K562 (cell line): ENCODE results near the gene GPR78. TPM values are rescaled to one million over a fixed set of nuclear protein-coding genes. Genes with fewer than 3 reads are reported as not detected.

ENCODE experiments used
- ATAC-seq: fragments of 200-7000 bp; cut with Tn5 transposase; 3 replicates; pipeline ENCODE4 v1.9.1; 2020; ENCODE audit warnings: moderate library complexity
- BruUV-seq: library from RNA; stranded (reverse); fragments of 400-500 nt; replicated peaks from 2 replicates; lab custom pipeline; 2021; lab: Mats Ljungman, UMichigan
- CTCF ChIA-PET: fragments of 300-600 bp; formaldehyde crosslinking; extraction: SDS; loops from one replicate; lab custom pipeline; 2021; ENCODE audit warnings: low intra/inter-chr PET ratio; lab: Yijun Ruan, JAX
- POLR2A ChIA-PET: fragments of 300-600, 350-650 bp; sonication (Branson Sonifier 250); formaldehyde crosslinking; extraction: SDS; loops from one replicate; lab custom pipeline; 2021; ENCODE audit warnings: antibody characterized with exemption, inconsistent platforms; lab: Yijun Ruan, JAX
- DNase-seq, 4 experiments: peaks; one replicate each; pipeline versions ENCODE4 v3.0.0 to v3.0.0-alpha.2; 2011 to 2018; ENCODE audit warnings: low spot score in 3 of 4, mixed read lengths in 3 of 4; ENCODE audit errors: extremely low read depth in 1 of 4
- FAIRE-seq: peaks from 2 replicates; lab custom pipeline; 2011; peaks lifted over from hg19 to GRCh38; lab: Jason Lieb, UNC
- H2AFZ ChIP-seq: 2 replicates; pipeline ENCODE4 v1.6.0; 2011; ENCODE audit warnings: low read depth, low read length, control low read depth, inconsistent platforms
- H3K27ac ChIP-seq: fragments of 200-600 bp; 3 replicates; pipeline ENCODE4 v1.8.0; 2011; ENCODE audit warnings: low read depth, mild to moderate bottlenecking, control low read depth, inconsistent platforms, low read length, moderate library complexity, mixed read lengths; ENCODE audit errors: extremely low read depth
- H3K27me3 ChIP-seq, 2 experiments: fragments of 300-600 bp in 1 of 2; 2 replicates in 1 of 2; 3 replicates in 1 of 2; pipeline versions ENCODE4 v1.6.0 to v1.8.0; 2011; ENCODE audit warnings: inconsistent platforms in 2 of 2, low read length in 2 of 2, mild to moderate bottlenecking in 1 of 2, mixed read lengths in 1 of 2, moderate library complexity in 1 of 2; ENCODE audit not compliant: control insufficient read depth in 2 of 2, insufficient read depth in 2 of 2
- H3K36me3 ChIP-seq: fragments of 300-600 bp; 3 replicates; pipeline ENCODE4 v1.8.0; 2011; ENCODE audit warnings: mild to moderate bottlenecking, low read length, inconsistent platforms; ENCODE audit not compliant: control insufficient read depth, insufficient read depth
- H3K4me1 ChIP-seq, 2 experiments: fragments of 200-600 bp in 1 of 2; replicated peaks in 1 of 2; 2 replicates in 1 of 2; 3 replicates in 1 of 2; pipeline versions ENCODE4 v1.5.1 to v1.8.0; 2011; ENCODE audit warnings: inconsistent platforms in 2 of 2, low read length in 2 of 2, mild to moderate bottlenecking in 1 of 2, mixed read lengths in 1 of 2, moderate library complexity in 1 of 2; ENCODE audit not compliant: control insufficient read depth in 2 of 2, insufficient read depth in 2 of 2
- H3K4me2 ChIP-seq: 2 replicates; pipeline ENCODE4 v1.6.1; 2011; ENCODE audit warnings: low read length, control low read depth, inconsistent platforms, mixed read lengths; ENCODE audit not compliant: insufficient read depth
- H3K4me3 ChIP-seq: fragments of 200-600 bp; sonication (generic), shearing (Covaris generic); 2 replicates; pipeline ENCODE4 v1.5.1; 2016; ENCODE audit warnings: control low read depth, inconsistent platforms
- H3K79me2 ChIP-seq: fragments of 200-600 bp; 3 replicates; pipeline ENCODE4 v1.8.0; 2011; ENCODE audit warnings: low read length, inconsistent platforms; ENCODE audit not compliant: control insufficient read depth, insufficient read depth
- H3K9ac ChIP-seq, 2 experiments: 2 replicates each; pipeline versions ENCODE4 v1.6.0 to v1.6.1; 2011; ENCODE audit warnings: low read depth in 2 of 2, low read length in 2 of 2, control low read depth in 1 of 2, inconsistent platforms in 1 of 2, mild to moderate bottlenecking in 1 of 2, mixed read lengths in 1 of 2; ENCODE audit not compliant: insufficient read depth in 1 of 2
- H3K9me1 ChIP-seq: one replicate; pipeline ENCODE4 v1.6.0; 2011; ENCODE audit warnings: inconsistent platforms, mild to moderate bottlenecking, low read length, moderate library complexity; ENCODE audit not compliant: control insufficient read depth, insufficient read depth
- H3K9me3 ChIP-seq: replicated peaks from 2 replicates; pipeline ENCODE4 v1.5.1; 2011; ENCODE audit warnings: low read depth, low read length, inconsistent platforms; ENCODE audit not compliant: control insufficient read depth, insufficient read depth
- H4K20me1 ChIP-seq: replicated peaks from 2 replicates; pipeline ENCODE4 v1.6.1; 2011; ENCODE audit warnings: low read length, inconsistent platforms, mixed read lengths; ENCODE audit not compliant: control insufficient read depth, insufficient read depth
- ATF7 ChIP-seq: fragments of 450-650 bp; IDR thresholded peaks from 2 replicates; pipeline ENCODE4 v1.7.1; 2014; ENCODE audit warnings: mild to moderate bottlenecking, moderate library complexity
- FOXO4 ChIP-seq: fragments of 450-650 bp; formaldehyde crosslinking; IDR thresholded peaks from 2 replicates; pipeline ENCODE4 v1.4.0; 2020; ENCODE audit warnings: mild to moderate bottlenecking, moderate library complexity
- NCOR1 ChIP-seq: fragments of 450-650 bp; IDR thresholded peaks from 2 replicates; pipeline ENCODE4 v1.6.1; 2016; ENCODE audit warnings: mild to moderate bottlenecking, moderate library complexity
- NKRF ChIP-seq: fragments of 450-650 bp; IDR thresholded peaks from 2 replicates; pipeline ENCODE4 v1.6.1; 2016; ENCODE audit warnings: borderline replicate concordance
- PREB ChIP-seq: sonication (generic); formaldehyde crosslinking; IDR thresholded peaks from 2 replicates; pipeline ENCODE4 v1.8.1; 2023; ENCODE audit warnings: mild to moderate bottlenecking, missing genetic modification reagents
- SFPQ ChIP-seq: fragments of 200-400 bp; formaldehyde crosslinking; IDR thresholded peaks from 2 replicates; pipeline ENCODE4 v1.6.1; 2017; ENCODE audit warnings: mild to moderate bottlenecking, low read depth, low read length, moderate library complexity
- SMAD1 ChIP-seq: fragments of 150-350 bp; IDR thresholded peaks from 2 replicates; pipeline ENCODE4 v1.6.1; 2014; ENCODE audit warnings: low read length, low read depth; ENCODE audit not compliant: partially characterized antibody
- SMAD4 ChIP-seq: fragments of 250-450 bp; sonication (Bioruptor Pico); conservative IDR thresholded peaks from 2 replicates; pipeline ENCODE4 v1.8.0; 2021; ENCODE audit warnings: inconsistent platforms, mild to moderate bottlenecking, moderate library complexity
- ZFX ChIP-seq: sonication (generic); formaldehyde crosslinking; IDR thresholded peaks from 2 replicates; pipeline ENCODE4 v1.8.0; 2022; ENCODE audit warnings: mild to moderate bottlenecking, missing genetic modification reagents, moderate library complexity
- ZNF124 ChIP-seq: sonication (generic); formaldehyde crosslinking; IDR thresholded peaks from 2 replicates; pipeline ENCODE4 v1.8.1; 2022; ENCODE audit warnings: missing genetic modification reagents
- ZNF175 ChIP-seq: fragments of 200-800 bp; sonication (Bioruptor generic); IDR thresholded peaks from 2 replicates; pipeline ENCODE4 v1.6.1; 2016; ENCODE audit warnings: low read depth, mild to moderate bottlenecking, missing genetic modification characterization, missing compliant biosample characterization
- WGBS: fragments of 100-300 bp; shearing (Covaris generic); methylation state at CpG from one replicate; pipeline ENCODE4 v1.1.6; 2016; ENCODE audit warnings: low coverage, mixed read lengths; ENCODE audit not compliant: insufficient coverage; ENCODE audit errors: missing lambda C conversion rate; 5-methylcytosine and 5-hydroxymethylcytosine counted together
- in situ Hi-C: fragments of 300-500 bp; cut with MboI; formaldehyde crosslinking; loops from 4 replicates; pipeline ENCODE4 v1.15.0; 2018; ENCODE audit warnings: inconsistent platforms, mixed read lengths
- intact Hi-C: fragments of 100-400 bp; cut with micrococcal nuclease; formaldehyde crosslinking; loops from 2 replicates; pipeline ENCODE4 v1.14.2; 2022
- polyA plus RNA-seq, 8 experiments: library from polyadenylated mRNA; depleted of rRNA in 4 of 8; stranded (reverse) in 5 of 8; unstranded in 3 of 8; fragments of >200 nt; fragmentation: Nextera tagmentation in 2 of 8; fragmentation: Illumina TruSeq in 1 of 8; extraction: Ambion mirVana in 2 of 8; extraction: Trizol in 1 of 8; gene quantifications; 2 replicates each; pipeline versions ENCODE4 v1.2.1 to v1.2.3, GENCODE V29; 2011 to 2014; ENCODE audit warnings: inconsistent platforms in 1 of 8, missing spikeins in 1 of 8
- total RNA-seq, 7 experiments: library from RNA; depleted of rRNA in 6 of 7; stranded (reverse); fragments of >200 nt in 6 of 7; fragmentation: Illumina TruSeq in 2 of 7; extraction: Trizol in 2 of 7; gene quantifications; 2 replicates each; pipeline versions ENCODE4 v1.2.1 to v1.2.3, GENCODE V29; 2011 to 2021; ENCODE audit warnings: low replicate concordance in 1 of 7

GPR78 gene
- total and polyA plus RNA-seq, 9 of the 15 experiments (the other 6 are each of a cell fraction or from before 2014, with no cell fraction given) = 0.04 to 0.13 (median 0.07) TPM; not detected in 4

GRCh38 chr4:8586671-8587468, 6.7 kb downstream of the GPR78 start (continued):
- no peak for TF ChIP-seq FOXO4 (CRISPR knock-in tag)
- TF ChIP-seq ATF7 = no peak
- TF ChIP-seq NCOR1 = no peak

- CTCF ChIA-PET = no interaction called here
- Histone ChIP-seq H3K79me2 (no peaks in the 10 kb centered on the region), H3K4me3 (no peak overlapping the region), H3K27me3 (peaks cover 6 to 61% of the 10 kb centered on the region in 2 experiments; a peak in 3 of 5 replicates), H3K9me1 (no peaks in the 10 kb centered on the region), H3K9me3 (no peaks in the 10 kb centered on the region), H3K4me1 (peaks cover 0 to 21% of the 10 kb centered on the region in 2 experiments; a peak in 3 of 5 replicates), H3K9ac (peak overlapping the region in 1 of 2 experiments; percentile 17; a peak in 1 of 4 replicates), H2AFZ (no peak overlapping the region), H3K4me2 (no peak overlapping the region), H3K27ac (no peak overlapping the region), H4K20me1 (peaks cover 13% of the 10 kb centered on the region), H3K36me3 (no peaks in the 10 kb centered on the region)
- intact Hi-C loops (loop anchor here (2.0 kb wide), 1 partner anchor 119 kb away; no protein-coding TSS in a partner anchor), in situ Hi-C loops (no loop called here)
- 3% methylated on average over 17 of the region's 18 CpGs for WGBS
- BruUV-seq = no TSS peak
- POLR2A ChIA-PET = interaction anchor here (1.2 kb wide), 1 partner anchor 18 kb away, joined by 5 read pairs; no protein-coding TSS in a partner anchor
- DNase-seq (no peak), FAIRE-seq (no peak), ATAC-seq (peak; percentile 33; the same call in 2 of the 3 replicates)
- TF ChIP-seq PREB (no peak), ZNF124 (CRISPR knock-in tag) (no peak), ZFX (CRISPR knock-in tag) (no peak), SMAD1 (no peak), SFPQ (no peak), ZNF175 (CRISPR knock-in tag) (no peak), SMAD4 (CRISPR knock-in tag) (no peak), NKRF (no peak)
Measured at GRCh38 chr4:8587469-8588195, 7.4 kb downstream of the GPR78 start.
